Loucy (cell line): ENCODE results near the gene GCLM.
"Not testable (repeated sequence)": the region's sequence is repeated elsewhere in the genome, so short reads cannot be mapped to it uniquely, and the experiment has no call there.

Source experiments
- H2AFZ ChIP-seq: fragments of 200-600 bp; sonication (generic); 2 replicates; pipeline ENCODE4 v1.6.0; 2016; ENCODE audit warnings: antibody characterized with exemption, mild to moderate bottlenecking, low read length, moderate library complexity
- H3F3A ChIP-seq: fragments of 200-600 bp; 2 replicates; pipeline ENCODE4 v1.6.0; 2016; ENCODE audit warnings: antibody characterized with exemption, low read depth, mild to moderate bottlenecking
- H3K27me3 ChIP-seq: fragments of 200-600 bp; sonication (generic); 2 replicates; pipeline ENCODE4 v1.6.1; 2014; ENCODE audit warnings: low read length, mild to moderate bottlenecking; ENCODE audit not compliant: insufficient read depth, poor library complexity, severe bottlenecking
- H3K36me3 ChIP-seq: fragments of 200-600 bp; sonication (generic); 2 replicates; pipeline ENCODE4 v1.6.1; 2016; ENCODE audit warnings: low read length; ENCODE audit not compliant: insufficient read depth
- H3K4me1 ChIP-seq: fragments of 200-600 bp; sonication (generic); 2 replicates; pipeline ENCODE4 v1.5.1; 2014; ENCODE audit warnings: low read length, mild to moderate bottlenecking; ENCODE audit not compliant: insufficient read depth, poor library complexity, severe bottlenecking
- H3K4me2 ChIP-seq: fragments of 200-600 bp; sonication (generic); 2 replicates; pipeline ENCODE4 v1.6.0; 2014; ENCODE audit warnings: antibody characterized with exemption, low read length, low read depth, mild to moderate bottlenecking; ENCODE audit not compliant: poor library complexity, severe bottlenecking
- H3K4me3 ChIP-seq: fragments of 200-600 bp; sonication (generic); 2 replicates; pipeline ENCODE4 v1.5.1; 2014; ENCODE audit warnings: low read length, mild to moderate bottlenecking, mixed read lengths; ENCODE audit not compliant: poor library complexity, severe bottlenecking
- H3K79me2 ChIP-seq: fragments of 200-600 bp; sonication (generic); 2 replicates; pipeline ENCODE4 v1.6.1; 2014; ENCODE audit warnings: low read length; ENCODE audit not compliant: insufficient read depth
- H3K9ac ChIP-seq: fragments of 200-600 bp; sonication (generic); 2 replicates; pipeline ENCODE4 v1.6.0; 2014; ENCODE audit warnings: mild to moderate bottlenecking, low read depth, low read length, moderate library complexity; ENCODE audit not compliant: poor library complexity, severe bottlenecking
- H3K9me2 ChIP-seq: fragments of 200-600 bp; sonication (generic); replicated peaks from 2 replicates; pipeline ENCODE4 v1.6.1; 2016; ENCODE audit warnings: low read depth, low read length, mixed read lengths
- H3K9me3 ChIP-seq: fragments of 200-600 bp; sonication (generic); 2 replicates; pipeline ENCODE4 v1.6.1; 2014; ENCODE audit warnings: mild to moderate bottlenecking, antibody characterized with exemption, low read length, low read depth; ENCODE audit not compliant: insufficient read depth
- H4K20me1 ChIP-seq: fragments of 200-600 bp; sonication (generic); 2 replicates; pipeline ENCODE4 v1.6.0; 2014; ENCODE audit warnings: antibody characterized with exemption, low read length, mild to moderate bottlenecking; ENCODE audit not compliant: insufficient read depth, poor library complexity, severe bottlenecking
- CTCF ChIP-seq: fragments of 200-600 bp; sonication (generic); conservative IDR thresholded peaks from 2 replicates; pipeline ENCODE4 v1.5.1; 2014; ENCODE audit warnings: mild to moderate bottlenecking, antibody characterized with exemption, low read length
- EZH2phosphoT487 ChIP-seq: fragments of 200-600 bp; IDR thresholded peaks from 2 replicates; pipeline ENCODE4 v1.6.1; 2018; ENCODE audit warnings: antibody characterized with exemption, mild to moderate bottlenecking, moderate library complexity, borderline replicate concordance

The GCLM gene

GRCh38 chr1:93850687-93851326 is 58.4 kb downstream of the GCLM start:
- H3K79me2 ChIP-seq, H4K20me1 ChIP-seq, H2AFZ ChIP-seq, H3K4me2 ChIP-seq, H3K36me3 ChIP-seq, H3K9me2 ChIP-seq, H3K4me3 ChIP-seq, H3K27me3 ChIP-seq, H3K9me3 ChIP-seq, H3K4me1 ChIP-seq, H3F3A ChIP-seq, H3K9ac ChIP-seq: not testable (repeated sequence)
- peak; percentile 45 for TF ChIP-seq CTCF

- Histone ChIP-seq H3K4me1 (peaks cover 12% of the 10 kb centered on the region), H4K20me1 (no peaks in the 10 kb centered on the region), H3K9ac (peak overlapping the region; percentile 86), H3K27me3 (no peaks in the 10 kb centered on the region), H3K36me3 (no peaks in the 10 kb centered on the region), H3K9me3 (no peaks in the 10 kb centered on the region), H3K79me2 (no peaks in the 10 kb centered on the region), H2AFZ (peak overlapping the region; percentile 97), H3K4me2 (peak overlapping the region; percentile 78), H3F3A (no peaks in the 10 kb centered on the region), H3K9me2 (no peaks in the 10 kb centered on the region), H3K4me3 (peak overlapping the region; percentile 99)
- no peak for TF ChIP-seq EZH2phosphoT487
- no peak for TF ChIP-seq CTCF
These were observed 60.8 kb downstream of the GCLM start for GRCh38 chr1:93848350-93848883.

- H3F3A ChIP-seq = no peaks in the 10 kb centered on the region
- no peaks in the 10 kb centered on the region for H3K9me3 ChIP-seq
- TF ChIP-seq CTCF (no peak), EZH2phosphoT487 (no peak)
- no peaks in the 10 kb centered on the region for H3K27me3 ChIP-seq
- H3K4me2 ChIP-seq = peak overlapping the region; percentile 78
- peaks cover 12% of the 10 kb centered on the region for H3K4me1 ChIP-seq
- peak overlapping the region; percentile 97 for H2AFZ ChIP-seq
- peak overlapping the region; percentile 99 for H3K4me3 ChIP-seq
- no peaks in the 10 kb centered on the region for H3K36me3 ChIP-seq
- H3K9ac ChIP-seq = peak overlapping the region; percentile 86
- H3K9me2 ChIP-seq = no peaks in the 10 kb centered on the region
- H3K79me2 ChIP-seq = no peaks in the 10 kb centered on the region
- H4K20me1 ChIP-seq = no peaks in the 10 kb centered on the region
These were observed 61.4 kb downstream of the GCLM start for GRCh38 chr1:93847811-93848288.
